Natural killer cell (primary cell): Measurements from ENCODE around the gene FCF1. TPM values are rescaled to one million over a fixed set of nuclear protein-coding genes. Genes with fewer than 3 reads are reported as not detected.
A peak's percentile ranks its signal among the peaks of the same experiment; 100 is the strongest.

ENCODE experiments used
- ATAC-seq, 3 donors: fragments of 150-1000 bp in 2 of 3; fragments of 200-7000 bp in 1 of 3; cut with Tn5 transposase; 1 replicate in 1 of 3; 2 replicates in 2 of 3; pipeline ENCODE4 v1.10.0; 2021; ENCODE audit warnings: mild to moderate bottlenecking in 2 of 3, moderate library complexity in 2 of 3
- DNase-seq, 2 donors: peaks; one replicate each; pipeline versions ENCODE4 v3.0.0 to v3.0.0-alpha.2; 2013 to 2021; ENCODE audit warnings: mixed read lengths in 1 of 2
- H3K27ac ChIP-seq: one replicate; pipeline ENCODE4 v1.5.1; 2013; ENCODE audit warnings: mild to moderate bottlenecking, low read length
- H3K27me3 ChIP-seq: one replicate; pipeline ENCODE4 v1.6.1; 2013; ENCODE audit warnings: low read length; ENCODE audit not compliant: control insufficient read depth, insufficient read depth
- H3K36me3 ChIP-seq: one replicate; pipeline ENCODE4 v1.6.1; 2013; ENCODE audit warnings: low read length; ENCODE audit not compliant: control insufficient read depth, insufficient read depth
- H3K4me1 ChIP-seq: one replicate; pipeline ENCODE4 v1.6.1; 2013; ENCODE audit warnings: low read length; ENCODE audit not compliant: control insufficient read depth, insufficient read depth
- H3K4me3 ChIP-seq: one replicate; pipeline ENCODE4 v1.5.1; 2013; ENCODE audit warnings: low read length
- H3K9me3 ChIP-seq: one replicate; pipeline ENCODE4 v1.6.1; 2013; ENCODE audit warnings: low read length; ENCODE audit not compliant: control insufficient read depth, insufficient read depth
- H3K27ac Mint-ChIP-seq, 2 donors: one replicate each; pipeline ENCODE4 v1.8.0; 2022; ENCODE audit warnings: mild to moderate bottlenecking in 2 of 2, mixed read lengths in 2 of 2, moderate library complexity in 1 of 2
- H3K27me3 Mint-ChIP-seq, 2 donors: one replicate each; pipeline ENCODE4 v1.8.0; 2022; ENCODE audit warnings: low read depth in 2 of 2, mixed read lengths in 2 of 2
- H3K36me3 Mint-ChIP-seq: one replicate; pipeline ENCODE4 v1.8.0; 2022; ENCODE audit warnings: mixed read lengths
- H3K4me1 Mint-ChIP-seq, 2 donors: one replicate each; pipeline ENCODE4 v1.8.0; 2022; ENCODE audit warnings: mixed read lengths in 2 of 2
- H3K4me3 Mint-ChIP-seq: one replicate; pipeline ENCODE4 v1.8.0; 2022; ENCODE audit warnings: mild to moderate bottlenecking, moderate library complexity, mixed read lengths
- H3K9me3 Mint-ChIP-seq, 2 donors: one replicate each; pipeline ENCODE4 v1.8.0; 2022; ENCODE audit warnings: mixed read lengths in 2 of 2
- CTCF ChIP-seq: fragments of 200-600 bp; IDR thresholded peaks from one replicate; pipeline ENCODE4 v1.8.0; 2022; ENCODE audit warnings: antibody characterized with exemption
- WGBS: methylation state at CpG from one replicate; pipeline ENCODE4 v1.1.7; 2013; ENCODE audit warnings: missing lambda C conversion rate; ENCODE audit not compliant: insufficient coverage; 5-methylcytosine and 5-hydroxymethylcytosine counted together
- intact Hi-C: fragments of 100-400 bp; cut with micrococcal nuclease; formaldehyde crosslinking; loops from one replicate; pipeline ENCODE4 v1.14.2; 2022
- total RNA-seq, 4 donors: library from RNA; stranded (reverse); fragments of 120-200 nt in 1 of 4; gene quantifications; one replicate each; pipeline versions ENCODE4 v1.2.3 to v1.2.4, GENCODE V29; 2013 to 2022

The FCF1 gene
- total RNA-seq, 3 donors from 2014 or later (not counting 1 experiment from before 2014, with no cell fraction given) = 37.1 to 49.6 (median 40.4) TPM

GRCh38 chr14:74765721-74766120 is 52.8 kb downstream of the FCF1 start:
- Mint-ChIP-seq H3K4me3 (peak overlapping the region; percentile 92), H3K9me3 (no peaks in the 10 kb centered on the region), H3K27ac (peak overlapping the region; percentile 91 to 94), H3K36me3 (no peaks in the 10 kb centered on the region), H3K4me1 (peaks cover 54 to 55% of the 10 kb centered on the region in 2 donors), H3K27me3 (no peaks in the 10 kb centered on the region)
- intact Hi-C loops = loop anchor here (10.0 kb wide), 1 partner anchor 271 kb away; the partner anchor contains the start of genes ISCA2 and NPC2
- Histone ChIP-seq H3K9me3 (no peaks in the 10 kb centered on the region), H3K36me3 (no peaks in the 10 kb centered on the region), H3K27me3 (no peaks in the 10 kb centered on the region), H3K4me3 (no peak overlapping the region), H3K27ac (no peak overlapping the region), H3K4me1 (peaks cover 15% of the 10 kb centered on the region)
- ATAC-seq (no peak), DNase-seq (peak in 1 of 2 donors; percentile 44)
- TF ChIP-seq CTCF = no peak

GRCh38 chr14:74771399-74771798 is 58.5 kb downstream of the FCF1 start:
- Histone ChIP-seq H3K36me3 (peaks cover 5% of the 10 kb centered on the region), H3K9me3 (no peaks in the 10 kb centered on the region), H3K27me3 (no peaks in the 10 kb centered on the region), H3K4me1 (peaks cover 4% of the 10 kb centered on the region), H3K4me3 (no peak overlapping the region), H3K27ac (no peak overlapping the region)
- Mint-ChIP-seq H3K9me3 (no peaks in the 10 kb centered on the region), H3K36me3 (no peaks in the 10 kb centered on the region), H3K27me3 (no peaks in the 10 kb centered on the region), H3K27ac (peak overlapping the region; percentile 12 to 17), H3K4me1 (peaks cover 36% of the 10 kb centered on the region in 2 donors), H3K4me3 (no peak overlapping the region)
- WGBS = 89% methylated on average over 5 of the region's 5 CpGs
- intact Hi-C loops = no loop called here
- ATAC-seq (no peak), DNase-seq (no peak)
- TF ChIP-seq CTCF = no peak

- H3K4me1 ChIP-seq = peaks cover 5% of the 10 kb centered on the region
- ATAC-seq = no peak
- Mint-ChIP-seq H3K27me3 (no peaks in the 10 kb centered on the region), H3K9me3 (no peaks in the 10 kb centered on the region), H3K27ac (peak overlapping the region; percentile 6 to 41), H3K36me3 (peaks cover 38% of the 10 kb centered on the region), H3K4me3 (no peak overlapping the region), H3K4me1 (peaks cover 23 to 31% of the 10 kb centered on the region in 2 donors)
- no peak overlapping the region for H3K27ac ChIP-seq
- intact Hi-C loops = no loop called here
- DNase-seq = peak in 1 of 2 donors; percentile 40
- H3K9me3 ChIP-seq = no peaks in the 10 kb centered on the region
- no peak for TF ChIP-seq CTCF
- no peak overlapping the region for H3K4me3 ChIP-seq
- H3K36me3 ChIP-seq = peaks cover 62% of the 10 kb centered on the region
- H3K27me3 ChIP-seq = no peaks in the 10 kb centered on the region
These were observed 71.7 kb downstream of the FCF1 start for GRCh38 chr14:74784634-74785033.

GRCh38 chr14:74785056-74785613 is 72.2 kb downstream of the FCF1 start:
- H3K27ac ChIP-seq = no peak overlapping the region
- WGBS = no CpG with 5 or more reads among the region's 1 CpG
- peaks cover 38% of the 10 kb centered on the region for H3K36me3 Mint-ChIP-seq

More at GRCh38 chr14:74785056-74785613, 72.2 kb downstream of the FCF1 start:
- no peak for ATAC-seq
- H3K9me3 Mint-ChIP-seq = no peaks in the 10 kb centered on the region
- TF ChIP-seq CTCF = no peak
- no peaks in the 10 kb centered on the region for H3K27me3 ChIP-seq
- no peaks in the 10 kb centered on the region for H3K27me3 Mint-ChIP-seq
- intact Hi-C loops = no loop called here
- H3K4me3 ChIP-seq = no peak overlapping the region
- peaks cover 23 to 31% of the 10 kb centered on the region in 2 donors for H3K4me1 Mint-ChIP-seq
- peaks cover 5% of the 10 kb centered on the region for H3K4me1 ChIP-seq
- DNase-seq = no peak
- no peaks in the 10 kb centered on the region for H3K9me3 ChIP-seq
- H3K36me3 ChIP-seq = peaks cover 57% of the 10 kb centered on the region
- H3K4me3 Mint-ChIP-seq = no peak overlapping the region
- peak overlapping the region; percentile 6 to 41 for H3K27ac Mint-ChIP-seq
